Activated naive CD4-positive, alpha-beta T cell treated with anti-CD3 and anti-CD28 coated beads, Interleukin-2, amount 50 U/mL, for 72 hours (primary cell): Measurements from ENCODE around the gene GCNT4. TPM values are rescaled to one million over a fixed set of nuclear protein-coding genes. Genes with fewer than 3 reads are reported as not detected.

ENCODE experiments used
- ATAC-seq, 2 donors: fragments of 150-1000 bp; cut with Tn5 transposase; 2 replicates each; pipeline ENCODE4 v1.10.0; 2021; ENCODE audit warnings: mild to moderate bottlenecking in 2 of 2, moderate library complexity in 2 of 2
- DNase-seq, 2 donors: peaks; one replicate each; pipeline ENCODE4 v3.0.0; 2021 to 2022; ENCODE audit warnings: low spot score in 2 of 2
- H3K27ac Mint-ChIP-seq, 2 donors: one replicate each; pipeline ENCODE4 v1.8.0; 2022; ENCODE audit warnings: mild to moderate bottlenecking in 2 of 2, mixed read lengths in 2 of 2
- H3K36me3 Mint-ChIP-seq, 2 donors: one replicate each; pipeline ENCODE4 v1.8.0; 2022; ENCODE audit warnings: mixed read lengths in 2 of 2
- H3K9me3 Mint-ChIP-seq, 2 donors: one replicate each; pipeline ENCODE4 v1.8.0; 2022; ENCODE audit warnings: mixed read lengths in 2 of 2
- total RNA-seq, 2 donors: library from RNA; stranded (reverse); gene quantifications; one replicate each; pipeline ENCODE4 v1.2.3, GENCODE V29; 2022

Gene GCNT4
- total RNA-seq, 2 donors from 2014 or later = 2.8 to 3.3 TPM

GRCh38 chr5:75034137-75034739, 18.1 kb downstream of the GCNT4 start:
- Mint-ChIP-seq H3K36me3 (peaks cover 0 to 6% of the 10 kb centered on the region in 2 donors), H3K9me3 (peaks cover 0 to 6% of the 10 kb centered on the region in 2 donors), H3K27ac (no peak overlapping the region)
- ATAC-seq (peak; percentile 37 to 56), DNase-seq (no peak)

DNA sequence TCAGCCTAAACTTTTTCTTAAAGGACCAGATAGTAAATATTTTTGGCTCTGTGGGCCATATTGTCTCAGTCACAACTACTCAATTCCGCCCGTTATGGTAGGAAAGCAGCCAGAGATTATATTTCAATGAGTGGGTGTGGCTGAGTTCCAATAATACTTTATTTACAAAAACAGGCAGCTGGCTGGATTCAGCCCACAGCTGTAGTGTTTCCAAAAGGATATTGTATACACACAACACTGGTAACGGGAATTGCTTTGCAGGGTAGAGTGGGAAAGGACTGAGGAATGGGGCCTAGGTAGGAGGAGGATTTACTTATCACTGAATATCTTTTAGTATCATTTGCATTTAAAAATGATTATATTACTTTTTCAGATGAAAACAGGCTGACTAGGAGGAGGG, 21.0 kb downstream of the GCNT4 start:
- Mint-ChIP-seq H3K36me3 (peaks cover 0 to 6% of the 10 kb centered on the region in 2 donors), H3K9me3 (peaks cover 0 to 6% of the 10 kb centered on the region in 2 donors), H3K27ac (peak overlapping the region in 1 of 2 donors; percentile 24)
- DNase-seq (no peak), ATAC-seq (no peak)

GRCh38 chr5:75028090-75028489, 24.3 kb downstream of the GCNT4 start:
- Mint-ChIP-seq H3K36me3 (no peaks in the 10 kb centered on the region), H3K27ac (peak overlapping the region in 1 of 2 donors; percentile 75), H3K9me3 (peaks cover 0 to 6% of the 10 kb centered on the region in 2 donors)
- no peak for DNase-seq
- ATAC-seq = peak; percentile 60 to 85

DNA sequence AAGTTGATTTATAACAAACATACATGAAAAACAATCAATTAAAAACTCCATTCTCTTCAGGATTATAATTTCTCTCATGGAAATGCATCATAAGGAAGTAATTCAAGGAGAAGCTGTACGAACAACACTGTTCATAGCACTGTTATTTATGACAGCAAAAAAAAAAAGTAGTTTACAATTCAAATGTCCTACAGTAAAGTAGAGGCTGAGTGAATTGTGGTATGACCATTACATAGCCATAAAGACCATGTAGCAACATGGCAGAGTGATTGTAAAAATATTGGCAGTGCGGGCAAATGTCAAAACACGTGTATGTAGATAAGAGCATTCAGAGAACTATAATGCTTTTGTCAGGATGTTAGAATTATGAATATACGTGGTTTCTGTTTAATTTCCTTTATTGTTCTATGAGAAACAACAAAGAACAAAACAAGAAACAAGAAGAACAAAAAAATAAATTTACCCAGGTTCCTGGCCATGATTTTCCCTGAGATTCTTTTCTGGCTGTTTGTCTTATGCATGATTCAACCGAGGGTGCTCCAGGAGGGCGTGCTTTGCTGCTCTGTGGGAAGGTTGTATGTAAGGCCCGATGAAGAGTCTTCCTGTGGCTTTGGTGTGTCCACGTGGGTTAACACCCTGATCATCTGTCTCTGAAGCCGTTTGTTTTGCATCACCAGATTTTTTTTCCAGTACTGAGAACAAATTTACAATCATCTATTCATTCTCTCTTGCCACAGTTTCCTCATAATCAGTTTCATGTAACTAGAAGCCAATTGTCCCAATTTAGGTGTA, 28.8 kb downstream of the GCNT4 start:
- DNase-seq (no peak), ATAC-seq (peak; percentile 86 to 90)
- H3K36me3 Mint-ChIP-seq = no peaks in the 10 kb centered on the region
- H3K27ac Mint-ChIP-seq = peak overlapping the region in 1 of 2 donors; percentile 61
- no peaks in the 10 kb centered on the region for H3K9me3 Mint-ChIP-seq

DNA sequence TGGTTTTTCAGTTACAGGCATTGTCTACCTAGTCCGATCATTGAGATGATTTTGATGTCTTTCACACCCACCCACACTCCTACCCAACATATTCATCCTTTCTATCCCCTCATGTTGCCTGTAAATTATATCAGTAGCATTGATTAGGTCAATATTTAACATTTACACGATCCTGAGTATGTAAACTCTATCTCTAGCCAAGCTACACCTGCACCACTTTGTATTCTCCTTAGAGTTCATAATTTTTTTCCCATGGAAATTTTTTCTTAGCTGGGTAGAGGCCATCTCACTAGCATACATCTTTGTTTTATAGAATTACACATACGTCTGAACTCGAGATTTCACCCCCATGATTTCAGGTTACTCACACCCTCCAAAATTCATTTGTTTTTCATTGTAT, 30.6 kb downstream of the GCNT4 start:
- H3K27ac Mint-ChIP-seq = no peak overlapping the region
- DNase-seq = no peak
- no peaks in the 10 kb centered on the region for H3K9me3 Mint-ChIP-seq
- no peak for ATAC-seq
- H3K36me3 Mint-ChIP-seq = no peaks in the 10 kb centered on the region

GRCh38 chr5:75021219-75021618, 31.1 kb downstream of the GCNT4 start:
- ATAC-seq = no peak
- DNase-seq = no peak
- Mint-ChIP-seq H3K27ac (no peak overlapping the region), H3K9me3 (no peaks in the 10 kb centered on the region), H3K36me3 (no peaks in the 10 kb centered on the region)

DNA sequence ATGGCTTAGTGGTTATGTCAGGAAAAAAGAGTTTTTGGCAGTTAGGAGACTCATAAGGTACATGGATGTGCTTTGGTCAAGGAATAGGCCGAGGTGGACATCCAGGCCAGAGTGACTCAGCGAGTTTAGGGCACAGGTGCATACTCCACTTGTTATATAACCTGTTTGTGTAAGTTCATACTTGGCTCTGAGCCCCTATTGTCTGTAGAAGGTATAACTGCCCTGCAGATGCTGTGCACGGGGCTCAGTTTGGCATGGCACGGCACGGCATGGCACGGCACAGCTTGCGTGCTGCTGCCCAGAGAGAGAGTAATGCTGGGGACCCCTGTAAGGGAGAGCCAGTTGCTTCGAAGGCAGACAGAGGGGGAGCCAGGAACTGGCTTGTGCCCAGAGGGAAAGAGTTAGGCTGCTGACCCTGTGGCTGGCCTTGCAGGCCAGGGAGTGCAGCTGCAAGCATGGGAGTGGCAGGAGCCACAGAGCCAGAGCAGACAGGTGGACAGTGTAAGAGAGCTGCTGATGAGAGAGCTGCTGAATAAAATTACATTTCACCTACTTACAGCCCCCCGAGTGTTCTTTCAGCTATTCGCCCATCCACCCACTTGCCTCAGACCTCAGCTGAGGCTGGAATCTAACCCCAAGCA, 32.2 kb downstream of the GCNT4 start:
- Mint-ChIP-seq H3K9me3 (no peaks in the 10 kb centered on the region), H3K36me3 (no peaks in the 10 kb centered on the region), H3K27ac (no peak overlapping the region)
- DNase-seq (no peak), ATAC-seq (no peak)

DNA sequence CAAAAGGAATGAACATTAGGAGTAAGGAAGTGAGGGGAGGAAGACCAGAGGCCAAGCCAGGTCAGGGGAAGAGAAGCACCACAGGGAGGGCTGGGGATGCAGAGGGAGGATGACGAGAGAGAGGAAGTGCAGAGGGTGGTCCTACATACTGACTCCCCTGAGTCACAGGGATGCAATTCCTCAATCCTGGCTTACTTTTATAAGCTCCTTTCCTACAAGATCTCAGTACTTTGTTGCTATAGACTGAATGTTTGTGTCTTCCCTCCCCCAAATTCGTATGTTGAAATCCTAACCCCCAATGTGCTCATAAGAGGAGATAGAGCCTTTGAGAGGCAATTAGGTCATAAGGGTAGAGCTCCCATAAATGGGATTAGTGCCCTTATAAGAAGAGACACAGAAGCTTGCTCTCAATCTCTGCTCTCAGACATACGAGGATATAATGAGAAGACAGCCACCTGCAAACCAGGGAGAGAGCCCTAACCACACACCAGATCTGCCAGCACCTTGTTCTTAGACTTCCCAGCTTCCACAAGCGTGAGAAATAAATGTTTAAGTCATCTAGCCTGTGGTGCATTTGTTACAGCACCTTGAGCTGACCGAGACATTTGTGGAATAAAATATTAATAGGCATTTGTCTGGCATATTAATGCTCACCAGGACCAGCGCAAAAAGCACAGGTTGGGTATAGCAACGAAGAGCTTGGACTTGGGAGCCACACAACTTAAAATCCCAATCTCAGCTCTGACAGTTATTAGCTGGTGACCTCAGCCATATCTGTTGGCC, 33.4 kb downstream of the GCNT4 start:
- H3K9me3 Mint-ChIP-seq = no peaks in the 10 kb centered on the region

DNA sequence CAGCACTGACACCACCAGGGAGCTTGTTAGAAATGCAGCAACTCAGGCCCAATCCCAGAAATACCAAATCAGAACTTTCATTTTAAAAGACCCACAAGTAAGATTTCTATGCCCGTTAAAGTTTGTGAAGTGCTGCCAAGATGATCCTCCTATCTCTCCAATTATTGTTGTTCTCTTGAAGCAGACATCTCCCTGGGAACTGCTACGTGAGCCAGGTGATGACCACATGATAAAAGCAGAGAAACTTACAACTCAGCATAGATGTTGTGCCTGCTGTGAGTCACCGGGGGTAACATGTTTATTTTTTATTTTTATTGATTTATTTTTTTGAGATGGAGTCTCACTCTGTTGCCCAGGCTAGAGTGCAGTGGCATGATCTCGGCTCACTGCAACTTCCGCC, 34.4 kb downstream of the GCNT4 start:
- H3K36me3 Mint-ChIP-seq = no peaks in the 10 kb centered on the region
- H3K9me3 Mint-ChIP-seq = no peaks in the 10 kb centered on the region
- DNase-seq (no peak), ATAC-seq (no peak)
- no peak overlapping the region for H3K27ac Mint-ChIP-seq

More for the DNA sequence above, 33.4 kb downstream of the GCNT4 start:
- no peaks in the 10 kb centered on the region for H3K36me3 Mint-ChIP-seq
- ATAC-seq (no peak), DNase-seq (no peak)
- no peak overlapping the region for H3K27ac Mint-ChIP-seq

DNA sequence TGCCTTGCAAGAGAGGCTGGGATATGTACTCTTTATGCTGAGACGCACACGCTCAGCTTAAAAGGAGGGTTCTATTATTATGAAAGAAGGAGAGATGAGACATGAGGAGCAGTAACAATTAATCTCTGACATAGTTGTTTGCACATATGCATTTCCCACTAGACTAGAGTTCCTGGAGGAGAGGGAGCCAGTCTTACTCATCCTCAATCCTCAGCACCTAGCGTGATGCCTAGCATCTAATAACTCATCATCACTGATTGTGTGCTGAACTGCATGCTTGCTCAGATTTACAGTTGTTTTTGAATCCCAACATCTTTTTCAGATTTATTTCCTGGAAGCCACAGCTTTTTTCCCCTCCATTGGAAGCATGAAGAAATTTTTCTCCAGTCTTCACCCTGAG, 35.5 kb downstream of the GCNT4 start:
- no peak for DNase-seq
- Mint-ChIP-seq H3K36me3 (no peaks in the 10 kb centered on the region), H3K9me3 (no peaks in the 10 kb centered on the region), H3K27ac (no peak overlapping the region)
- no peak for ATAC-seq

DNA sequence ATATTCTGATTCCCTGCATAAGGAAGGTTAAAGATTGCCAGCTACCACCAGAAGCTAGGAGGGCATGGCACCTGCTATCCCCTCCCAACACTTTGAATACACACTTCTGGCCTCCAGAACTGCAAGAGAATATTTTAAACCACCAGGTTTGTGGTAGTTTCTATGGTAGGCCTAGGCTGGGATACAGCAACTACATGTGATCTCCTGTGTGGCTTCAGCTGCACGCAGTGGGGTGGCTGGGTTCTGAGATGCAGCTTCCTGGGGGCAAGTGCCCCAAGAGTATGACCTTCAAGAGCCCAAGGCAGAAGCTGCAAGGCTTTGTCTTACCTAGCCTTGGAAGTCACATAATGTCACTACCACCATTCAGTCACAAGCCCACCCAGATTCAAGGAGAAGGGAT, 39.6 kb downstream of the GCNT4 start:
- DNase-seq = no peak
- no peaks in the 10 kb centered on the region for H3K9me3 Mint-ChIP-seq
- ATAC-seq = no peak
- H3K27ac Mint-ChIP-seq = no peak overlapping the region
- no peaks in the 10 kb centered on the region for H3K36me3 Mint-ChIP-seq

- ATAC-seq (no peak), DNase-seq (no peak)
- peaks cover under 1 to 3% of the 10 kb centered on the region in 2 donors for H3K9me3 Mint-ChIP-seq
- no peak overlapping the region for H3K27ac Mint-ChIP-seq
- H3K36me3 Mint-ChIP-seq = peaks cover under 1 to 8% of the 10 kb centered on the region in 2 donors
Measured at GRCh38 chr5:75010838-75011237, 41.5 kb downstream of the GCNT4 start.

DNA sequence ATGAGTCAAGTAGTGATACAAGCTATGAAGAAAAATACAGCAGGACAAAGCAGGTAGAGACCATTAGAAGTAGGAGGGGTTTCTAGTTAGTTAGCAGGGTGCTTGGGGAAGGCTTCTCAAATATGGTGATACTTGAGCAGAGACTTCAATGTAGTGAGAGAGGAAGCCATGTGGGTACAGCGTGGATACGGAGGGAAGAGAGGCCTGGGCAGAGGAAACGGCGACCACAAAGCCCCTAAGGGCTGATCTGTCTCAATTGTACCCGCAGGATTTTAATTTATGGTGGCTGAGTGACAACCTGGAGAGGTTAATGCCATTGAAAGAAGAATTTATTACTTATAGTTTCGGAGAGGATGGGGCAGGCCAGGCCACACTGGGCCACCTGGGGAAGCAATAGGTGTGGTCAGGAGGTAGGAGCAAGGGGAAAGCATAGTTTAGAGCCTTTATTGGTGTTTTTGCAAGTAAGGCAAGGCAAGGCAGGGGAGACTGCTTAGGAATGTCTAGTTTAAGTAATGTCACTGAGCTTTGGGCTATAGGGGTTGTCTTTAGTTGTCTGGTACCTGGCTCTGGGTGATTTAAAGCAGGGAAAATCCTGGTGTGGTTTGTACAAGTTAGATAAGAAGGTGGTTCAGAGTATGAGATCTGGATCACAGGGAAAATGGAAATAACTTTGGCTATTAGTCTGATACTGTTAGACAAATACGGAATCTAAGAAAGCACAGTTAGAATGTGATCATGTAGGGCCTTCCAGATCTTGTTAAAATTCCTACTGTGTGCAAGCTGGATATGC, 42.6 kb downstream of the GCNT4 start:
- H3K27ac Mint-ChIP-seq = no peak overlapping the region
- ATAC-seq = no peak
- no peak for DNase-seq
- H3K9me3 Mint-ChIP-seq = peaks cover 4 to 10% of the 10 kb centered on the region in 2 donors
- peaks cover 10 to 15% of the 10 kb centered on the region in 2 donors for H3K36me3 Mint-ChIP-seq

DNA sequence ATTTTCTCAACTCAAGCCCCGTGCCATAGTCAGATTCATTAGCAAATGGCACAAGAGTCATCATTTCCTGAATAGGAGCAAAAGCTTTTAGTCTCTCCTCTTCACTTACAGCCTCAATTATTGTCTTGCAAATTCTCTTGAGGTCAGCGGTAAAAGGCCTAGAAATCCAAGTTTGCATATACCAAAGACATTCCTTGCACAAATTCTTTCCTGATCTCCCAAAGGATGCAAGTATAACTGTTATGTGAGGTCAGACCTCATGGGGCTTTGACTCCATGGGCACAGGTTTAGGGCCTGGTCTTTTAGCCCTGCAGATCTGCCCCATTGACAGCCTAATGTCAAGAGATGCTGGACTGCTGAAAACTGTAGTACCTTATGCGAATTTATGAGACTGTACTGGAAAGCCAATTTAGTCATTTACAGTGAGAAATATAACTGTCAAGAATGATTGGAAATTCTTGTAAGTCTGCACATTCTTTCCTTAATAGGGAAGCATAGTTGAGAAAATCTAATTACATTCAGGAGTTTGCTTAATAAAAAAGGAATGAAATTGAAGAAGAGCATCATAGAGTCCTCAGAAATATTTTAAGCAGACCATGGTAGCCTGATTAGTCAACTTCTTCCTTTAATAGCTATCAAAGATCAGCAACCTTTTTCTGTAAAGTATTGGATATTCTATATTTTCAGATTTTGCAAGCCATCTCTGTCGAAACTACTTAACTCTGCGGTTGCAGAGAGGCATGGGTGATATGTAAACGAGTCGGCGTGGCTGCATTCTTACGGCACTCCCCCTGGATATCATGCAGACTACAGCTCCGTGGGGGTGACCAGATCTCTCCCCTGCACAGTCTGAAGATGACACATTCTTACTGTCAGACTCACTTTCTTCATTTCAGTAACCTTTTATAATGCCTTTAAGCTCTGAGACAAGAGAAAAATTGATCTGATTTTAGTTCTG, 45.2 kb downstream of the GCNT4 start:
- Mint-ChIP-seq H3K9me3 (peaks cover 8 to 14% of the 10 kb centered on the region in 2 donors), H3K27ac (no peak overlapping the region), H3K36me3 (peaks cover 15 to 20% of the 10 kb centered on the region in 2 donors)
- DNase-seq = no peak
- no peak for ATAC-seq

GRCh38 chr5:75005561-75005960, 46.8 kb downstream of the GCNT4 start:
- ATAC-seq = no peak
- Mint-ChIP-seq H3K9me3 (peaks cover 8 to 14% of the 10 kb centered on the region in 2 donors), H3K27ac (no peak overlapping the region), H3K36me3 (peaks cover 15 to 20% of the 10 kb centered on the region in 2 donors)
- no peak for DNase-seq
